AG04450 (cell line): ENCODE results near the gene HAGHL. TPM values are rescaled to one million over a fixed set of nuclear protein-coding genes. Genes with fewer than 3 reads are reported as not detected.
A peak's percentile ranks its signal among the peaks of the same experiment; 100 is the strongest.
"Not testable (repeated sequence)": the region's sequence is repeated elsewhere in the genome, so short reads cannot be mapped to it uniquely, and the experiment has no call there.

Experiments
- CTCF ChIA-PET: fragments of 300-600, 350-600 bp; formaldehyde crosslinking; extraction: SDS; loops from one replicate; lab custom pipeline; 2022; ENCODE audit warnings: antibody characterized with exemption, inconsistent platforms; lab: Charles Lee
- POLR2A ChIA-PET: fragments of 350-600 bp; formaldehyde crosslinking; extraction: SDS; loops from one replicate; lab custom pipeline; 2021; ENCODE audit warnings: antibody characterized with exemption, inconsistent platforms; lab: Yijun Ruan, JAX
- DNase-seq: peaks from one replicate; pipeline ENCODE4 v3.0.0-alpha.2; 2011; ENCODE audit warnings: low read depth, low spot score
- H3K27ac ChIP-seq: one replicate; pipeline ENCODE4 v1.5.1; 2012; ENCODE audit warnings: low read depth, low read length, control low read depth
- H3K27me3 ChIP-seq: one replicate; pipeline ENCODE4 v1.6.0; 2012; ENCODE audit warnings: low read length; ENCODE audit not compliant: control insufficient read depth, insufficient read depth
- H3K4me3 ChIP-seq: 2 replicates; pipeline ENCODE4 v1.5.1; 2011; ENCODE audit warnings: mild to moderate bottlenecking, low read depth, low read length, control low read depth
- H3K9me3 ChIP-seq: 2 replicates; pipeline ENCODE4 v1.5.1; 2012; ENCODE audit warnings: low read length; ENCODE audit not compliant: control insufficient read depth, insufficient read depth
- polyA plus RNA-seq: library from polyadenylated mRNA; depleted of rRNA; stranded (reverse); fragments of >200 nt; gene quantifications from 2 replicates; pipeline ENCODE4 v1.2.3, GENCODE V29; 2011
- TF ChIP-seq, protein P1 (sequence below): IDR thresholded peaks from 2 replicates; pipeline ENCODE4 v1.5.1; 2011; ENCODE audit warnings: low read depth, low read length, control low read depth, inconsistent platforms

The HAGHL gene
- polyA plus RNA-seq, 1 experiment: 4.2 TPM

DNA sequence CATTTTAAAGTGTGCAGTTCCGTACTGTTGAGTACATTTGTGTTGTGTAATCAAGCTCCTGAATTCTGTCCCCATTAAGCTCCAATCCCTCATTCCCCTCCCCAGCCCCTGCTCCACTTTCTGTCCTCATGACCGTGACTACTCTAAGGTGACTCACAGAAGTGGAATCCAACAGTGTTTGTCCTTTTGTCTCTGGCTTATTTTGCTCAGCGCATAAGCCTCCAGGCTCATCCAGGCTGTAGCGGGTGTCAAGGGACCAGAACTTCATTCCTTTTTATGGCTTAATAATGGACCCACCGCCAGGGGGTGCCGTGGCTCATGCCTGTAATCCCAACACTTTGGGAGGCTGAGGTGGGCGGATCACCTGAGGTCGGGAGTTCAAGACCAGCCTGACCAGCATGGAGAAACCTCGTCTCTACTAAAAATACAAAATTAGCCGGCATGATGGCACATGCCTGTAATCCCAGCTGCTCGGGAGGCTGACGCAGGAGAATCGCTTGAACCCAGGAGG, 14.1 kb upstream of the HAGHL start:
- DNase-seq: peak; percentile 84
- H3K9me3 ChIP-seq, H3K4me3 ChIP-seq, H3K27me3 ChIP-seq: not testable (repeated sequence)
- ChIA-PET CTCF (interaction anchor here (0.8 to 4.2 kb wide), 11 partner anchors 9 to 390 kb away, joined by 3 to 29 read pairs (median 4); partner anchors contain the start of gene CHTF18), POLR2A (interaction anchor here (0.9 to 1.6 kb wide), 3 partner anchors 9 to 32 kb away, joined by 4 to 7 read pairs (median 6); partner anchors contain the start of genes ANTKMT and CCDC78)
- TF ChIP-seq, protein P1, sequence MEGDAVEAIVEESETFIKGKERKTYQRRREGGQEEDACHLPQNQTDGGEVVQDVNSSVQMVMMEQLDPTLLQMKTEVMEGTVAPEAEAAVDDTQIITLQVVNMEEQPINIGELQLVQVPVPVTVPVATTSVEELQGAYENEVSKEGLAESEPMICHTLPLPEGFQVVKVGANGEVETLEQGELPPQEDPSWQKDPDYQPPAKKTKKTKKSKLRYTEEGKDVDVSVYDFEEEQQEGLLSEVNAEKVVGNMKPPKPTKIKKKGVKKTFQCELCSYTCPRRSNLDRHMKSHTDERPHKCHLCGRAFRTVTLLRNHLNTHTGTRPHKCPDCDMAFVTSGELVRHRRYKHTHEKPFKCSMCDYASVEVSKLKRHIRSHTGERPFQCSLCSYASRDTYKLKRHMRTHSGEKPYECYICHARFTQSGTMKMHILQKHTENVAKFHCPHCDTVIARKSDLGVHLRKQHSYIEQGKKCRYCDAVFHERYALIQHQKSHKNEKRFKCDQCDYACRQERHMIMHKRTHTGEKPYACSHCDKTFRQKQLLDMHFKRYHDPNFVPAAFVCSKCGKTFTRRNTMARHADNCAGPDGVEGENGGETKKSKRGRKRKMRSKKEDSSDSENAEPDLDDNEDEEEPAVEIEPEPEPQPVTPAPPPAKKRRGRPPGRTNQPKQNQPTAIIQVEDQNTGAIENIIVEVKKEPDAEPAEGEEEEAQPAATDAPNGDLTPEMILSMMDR: peak; percentile 52
- peak overlapping the region; percentile 57 for H3K27ac ChIP-seq

GRCh38 chr16:714079-714478, 12.8 kb upstream of the HAGHL start:
- no peak overlapping the region for H3K4me3 ChIP-seq
- CTCF ChIA-PET: interaction anchor here (0.7 kb wide), 1 partner anchor 72 kb away, joined by 3 read pairs; no protein-coding TSS in a partner anchor
- no peaks in the 10 kb centered on the region; the same call in 1 of the 2 replicates for H3K9me3 ChIP-seq
- H3K27ac ChIP-seq: no peak overlapping the region
- H3K27me3 ChIP-seq: no peaks in the 10 kb centered on the region
- DNase-seq: no peak
- TF ChIP-seq, protein P1: no peak
- POLR2A ChIA-PET: no interaction called here

DNA sequence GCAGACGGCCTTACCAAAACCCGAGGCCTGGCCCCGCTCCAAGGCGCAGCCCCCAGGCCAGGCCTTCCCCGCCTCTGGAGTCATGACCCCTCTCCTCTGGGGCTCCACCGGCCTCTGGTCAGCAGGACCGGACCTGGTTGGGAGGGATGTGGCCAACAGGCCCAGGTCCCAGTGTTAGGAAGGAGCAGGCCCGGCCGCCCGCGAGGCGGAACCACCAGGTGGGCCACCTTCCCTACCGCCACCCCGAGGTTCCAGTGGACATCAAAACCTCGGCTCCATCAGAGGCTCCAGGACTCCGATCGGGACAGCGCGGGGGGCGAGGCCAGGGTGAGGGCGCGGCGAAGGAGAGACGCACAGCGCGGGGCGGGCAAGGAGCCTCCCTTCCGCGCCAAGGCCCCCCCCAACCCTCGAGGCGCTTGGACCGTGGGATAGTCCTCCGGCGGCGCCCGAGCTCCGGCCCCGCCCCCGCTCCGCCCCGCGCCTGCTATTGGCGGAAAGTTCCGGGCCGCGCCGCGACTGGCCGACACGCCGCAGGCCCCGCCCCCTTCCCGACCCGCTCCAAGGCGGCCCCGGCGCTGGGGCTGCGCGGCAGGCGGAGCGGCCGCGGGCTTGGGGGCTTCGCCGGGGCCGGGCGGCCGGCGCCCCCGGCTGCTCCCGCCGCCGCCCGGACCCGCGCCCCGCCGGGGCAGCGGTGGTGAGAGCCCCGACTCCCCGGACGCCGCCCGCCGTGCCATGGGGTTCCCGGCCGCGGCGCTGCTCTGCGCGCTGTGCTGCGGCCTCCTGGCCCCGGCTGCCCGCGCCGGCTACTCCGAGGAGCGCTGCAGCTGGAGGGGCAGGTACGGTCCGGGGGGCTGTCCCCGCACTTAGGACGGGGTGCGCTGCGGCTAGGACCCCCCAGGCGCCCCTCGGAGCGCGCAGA, 12.1 kb upstream of the HAGHL start, which contains the start of gene METRN:
TSS of gene METRN (plus strand) at position 561 of the 919 bp plus-strand sequence. CDS start at position 733, 172 bp downstream.
- CTCF ChIA-PET: no interaction called here
- TF ChIP-seq, protein P1: no peak

DNA sequence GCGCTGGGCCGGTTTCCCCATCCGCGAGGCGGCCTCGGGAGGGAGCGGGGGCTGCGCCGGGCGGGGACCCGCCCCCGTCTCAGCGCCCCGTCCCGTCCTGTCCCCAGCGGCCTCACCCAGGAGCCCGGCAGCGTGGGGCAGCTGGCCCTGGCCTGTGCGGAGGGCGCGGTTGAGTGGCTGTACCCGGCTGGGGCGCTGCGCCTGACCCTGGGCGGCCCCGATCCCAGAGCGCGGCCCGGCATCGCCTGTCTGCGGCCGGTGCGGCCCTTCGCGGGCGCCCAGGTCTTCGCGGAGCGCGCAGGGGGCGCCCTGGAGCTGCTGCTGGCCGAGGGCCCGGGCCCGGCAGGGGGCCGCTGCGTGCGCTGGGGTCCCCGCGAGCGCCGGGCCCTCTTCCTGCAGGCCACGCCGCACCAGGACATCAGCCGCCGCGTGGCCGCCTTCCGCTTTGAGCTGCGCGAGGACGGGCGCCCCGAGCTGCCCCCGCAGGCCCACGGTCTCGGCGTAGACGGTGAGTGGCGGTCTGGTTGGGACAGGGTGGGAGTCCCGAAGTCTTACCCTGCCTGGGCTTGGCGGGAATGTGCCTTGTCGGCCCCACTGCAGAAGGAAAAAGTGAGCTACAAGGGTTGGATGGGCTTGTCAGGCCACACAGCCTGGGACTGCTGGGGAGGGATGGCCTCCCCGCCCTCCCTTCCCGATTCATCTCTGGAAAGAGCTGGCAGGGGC, 11.3 kb upstream of the HAGHL start:
- no peak for DNase-seq
- Histone ChIP-seq H3K9me3 (no peaks in the 10 kb centered on the region; the same call in 1 of the 2 replicates), H3K27me3 (no peaks in the 10 kb centered on the region), H3K4me3 (peak overlapping the region; percentile 62), H3K27ac (no peak overlapping the region)
- POLR2A ChIA-PET: interaction anchor here (0.5 kb wide), 1 partner anchor 300 kb away, joined by 5 read pairs; no protein-coding TSS in a partner anchor
- TF ChIP-seq, protein P1: no peak
- CTCF ChIA-PET: interaction anchor here (0.6 to 1.3 kb wide), 8 partner anchors 9 to 341 kb away, joined by 3 to 6 read pairs (median 3); partner anchors contain the start of genes CHTF18 and RPUSD1

More for the DNA sequence above, 12.1 kb upstream of the HAGHL start, which contains the start of gene METRN:
- peak within 1 kb of the TSS; percentile 62 for H3K4me3 ChIP-seq
- DNase-seq: no peak
- POLR2A ChIA-PET: interaction anchor here (0.5 kb wide), 1 partner anchor 69 kb away, joined by 5 read pairs; no protein-coding TSS in a partner anchor
- no peak within 1 kb of the TSS for H3K27ac ChIP-seq
- H3K27me3 ChIP-seq: no peaks in the 10 kb centered on the region
- no peaks in the 10 kb centered on the region; the same call in 1 of the 2 replicates for H3K9me3 ChIP-seq
